HCT116 (cell line): ENCODE measurements around the gene THBD. TPM values are rescaled to one million over a fixed set of nuclear protein-coding genes. Genes with fewer than 3 reads are reported as not detected.

Source experiments
- ATAC-seq: fragments of 200-7000 bp; cut with Tn5 transposase; 2 replicates; pipeline ENCODE4 v1.9.1; 2020; ENCODE audit warnings: mild to moderate bottlenecking, moderate library complexity
- BruUV-seq: library from RNA; stranded (reverse); fragments of 400-500 nt; replicated peaks from 2 replicates; lab custom pipeline; 2021; lab: Mats Ljungman, UMichigan
- CTCF ChIA-PET: fragments of 300-600 bp; sonication (Branson Sonifier 250); formaldehyde crosslinking; loops from one replicate; lab custom pipeline; 2021; ENCODE audit warnings: antibody characterized with exemption; lab: Charles Lee
- POLR2A ChIA-PET: fragments of 300-600, 350-600 bp; sonication (Branson Sonifier 250); formaldehyde crosslinking; loops from one replicate; lab custom pipeline; 2021; ENCODE audit warnings: antibody characterized with exemption; lab: Charles Lee
- RAD21 ChIA-PET, 2 experiments: fragments of 300-600 bp; sonication (Branson Sonifier 250); formaldehyde crosslinking; loops; one replicate each; lab custom pipeline; 2023; ENCODE audit warnings: low total read pairs in 2 of 2; ENCODE audit not compliant: uncharacterized antibody in 2 of 2, unreplicated experiment in 2 of 2, low non-redundant PET in 1 of 2; lab: Charles Lee
- DNase-seq: peaks from one replicate; pipeline ENCODE4 v3.0.0-alpha.2; 2010; ENCODE audit warnings: low read depth, low spot score
- H2AFZ ChIP-seq: fragments of 200-600 bp; shearing (Covaris generic), sonication (generic); 2 replicates; pipeline ENCODE4 v1.6.1; 2017; ENCODE audit warnings: low read depth, mixed run types, mixed read lengths, antibody characterized with exemption, low read length; ENCODE audit not compliant: poor library complexity, severe bottlenecking
- H3K27ac ChIP-seq: 2 replicates; pipeline ENCODE4 v1.5.1; 2012; ENCODE audit warnings: low read depth, low read length
- H3K27me3 ChIP-seq: fragments of 200-600 bp; sonication (generic); 2 replicates; pipeline ENCODE4 v1.6.1; 2016; ENCODE audit warnings: mixed run types, low read length, mixed read lengths; ENCODE audit not compliant: insufficient read depth
- H3K36me3 ChIP-seq, 2 experiments: fragments of 200-500 bp in 1 of 2; fragments of 200-600 bp in 1 of 2; sonication (Bioruptor generic) in 1 of 2; sonication (generic) in 1 of 2; 2 replicates each; pipeline versions ENCODE4 v1.5.1 to v1.6.1; 2014 to 2016; ENCODE audit warnings: low read length in 2 of 2, inconsistent platforms in 1 of 2, mixed read lengths in 1 of 2, mixed run types in 1 of 2; ENCODE audit not compliant: insufficient read depth in 2 of 2, control insufficient read depth in 1 of 2
- H3K4me1 ChIP-seq, 2 experiments: fragments of 200-600 bp in 1 of 2; sonication (generic) in 1 of 2; 2 replicates each; pipeline versions ENCODE4 v1.5.1 to v1.6.1; 2012 to 2017; ENCODE audit warnings: low read length in 2 of 2, inconsistent platforms in 1 of 2, mild to moderate bottlenecking in 1 of 2, mixed read lengths in 1 of 2, mixed run types in 1 of 2, moderate library complexity in 1 of 2; ENCODE audit not compliant: insufficient read depth in 2 of 2, control insufficient read depth in 1 of 2
- H3K4me2 ChIP-seq: fragments of 200-600 bp; sonication (generic); 2 replicates; pipeline ENCODE4 v1.6.1; 2017; ENCODE audit warnings: mixed run types, low read length, mixed read lengths
- H3K4me3 ChIP-seq, 2 experiments: fragments of 200-600 bp in 1 of 2; sonication (generic) in 1 of 2; replicated peaks in 1 of 2; 2 replicates each; pipeline ENCODE4 v1.5.1; 2011 to 2016; ENCODE audit warnings: low read length in 2 of 2, control low read depth in 1 of 2, low read depth in 1 of 2, mild to moderate bottlenecking in 1 of 2, mixed read lengths in 1 of 2, mixed run types in 1 of 2
- H3K79me2 ChIP-seq: fragments of 200-600 bp; sonication (generic); 2 replicates; pipeline ENCODE4 v1.6.1; 2017; ENCODE audit warnings: mild to moderate bottlenecking, mixed run types, low read length, moderate library complexity, mixed read lengths; ENCODE audit not compliant: insufficient read depth
- H3K9ac ChIP-seq: fragments of 200-600 bp; sonication (generic); 2 replicates; pipeline ENCODE4 v1.6.1; 2016; ENCODE audit warnings: low read length, mixed read lengths
- H3K9me2 ChIP-seq: fragments of 200-600 bp; sonication (generic), shearing (Covaris generic); 2 replicates; pipeline ENCODE4 v1.6.1; 2017; ENCODE audit warnings: mixed run types, mild to moderate bottlenecking, moderate library complexity; ENCODE audit not compliant: insufficient read depth
- H3K9me3 ChIP-seq, 2 experiments: fragments of 200-500 bp in 1 of 2; fragments of 200-600 bp in 1 of 2; sonication (Bioruptor generic) in 1 of 2; sonication (generic) in 1 of 2; 2 replicates each; pipeline ENCODE4 v1.6.1; 2014 to 2017; ENCODE audit warnings: low read length in 2 of 2, mixed read lengths in 2 of 2, inconsistent platforms in 1 of 2, low read depth in 1 of 2, mild to moderate bottlenecking in 1 of 2, mixed run types in 1 of 2, moderate library complexity in 1 of 2; ENCODE audit not compliant: control insufficient read depth in 1 of 2, insufficient read depth in 1 of 2
- H4K20me1 ChIP-seq: fragments of 200-600 bp; sonication (generic), shearing (Covaris generic); 2 replicates; pipeline ENCODE4 v1.6.1; 2017; ENCODE audit warnings: mixed run types, mild to moderate bottlenecking, moderate library complexity; ENCODE audit not compliant: insufficient read depth
- CBX3 ChIP-seq: IDR thresholded peaks from 2 replicates; pipeline ENCODE4 v1.6.1; 2012; ENCODE audit warnings: low read depth
- CEBPB ChIP-seq: IDR thresholded peaks from 2 replicates; pipeline ENCODE4 v1.6.1; 2012; ENCODE audit warnings: low read depth
- CTCF ChIP-seq, 3 experiments: fragments of 200-600 bp in 1 of 3; sonication (generic) in 1 of 3; IDR thresholded peaks in 2 of 3; conservative IDR thresholded peaks in 1 of 3; 2 replicates each; pipeline ENCODE4 v1.5.1; 2012 to 2017; ENCODE audit warnings: low read depth in 2 of 3, low read length in 2 of 3, antibody characterized with exemption in 1 of 3, borderline replicate concordance in 1 of 3, control low read depth in 1 of 3, mild to moderate bottlenecking in 1 of 3, mixed read lengths in 1 of 3, mixed run types in 1 of 3, moderate library complexity in 1 of 3; ENCODE audit not compliant: insufficient read depth in 1 of 3
- EGR1 ChIP-seq: IDR thresholded peaks from 2 replicates; pipeline ENCODE4 v1.6.1; 2012; ENCODE audit warnings: low read depth
- ELF1 ChIP-seq: IDR thresholded peaks from 2 replicates; pipeline ENCODE4 v1.6.1; 2012; ENCODE audit warnings: low read depth, borderline replicate concordance
- EZH2 ChIP-seq: fragments of 200-600 bp; sonication (generic); IDR thresholded peaks from 2 replicates; pipeline ENCODE4 v1.6.1; 2017; ENCODE audit warnings: antibody characterized with exemption, mixed run types
- EZH2phosphoT487 ChIP-seq: fragments of 200-600 bp; IDR thresholded peaks from 2 replicates; pipeline ENCODE4 v1.6.1; 2018; ENCODE audit warnings: antibody characterized with exemption, borderline replicate concordance
- FOSL1 ChIP-seq: IDR thresholded peaks from 2 replicates; pipeline ENCODE4 v1.6.1; 2012; ENCODE audit warnings: low read depth
- MAX ChIP-seq: IDR thresholded peaks from 2 replicates; pipeline ENCODE4 v1.6.1; 2012
- POLR2A ChIP-seq: IDR thresholded peaks from 2 replicates; pipeline ENCODE4 v1.7.0; 2011; ENCODE audit warnings: borderline replicate concordance; ENCODE audit not compliant: insufficient read depth, insufficient read length; ENCODE audit errors: extremely low read depth
- RAD21 ChIP-seq: IDR thresholded peaks from 2 replicates; pipeline ENCODE4 v1.6.1; 2012; ENCODE audit warnings: low read depth, mild to moderate bottlenecking
- SIN3A ChIP-seq: IDR thresholded peaks from 2 replicates; pipeline ENCODE4 v1.6.1; 2012; ENCODE audit warnings: low read depth
- SP1 ChIP-seq: IDR thresholded peaks from 2 replicates; pipeline ENCODE4 v1.6.1; 2012; ENCODE audit warnings: low read depth
- YY1 ChIP-seq: IDR thresholded peaks from 2 replicates; pipeline ENCODE4 v1.6.1; 2011; ENCODE audit warnings: low read length, low read depth, moderate library complexity, mild to moderate bottlenecking; ENCODE audit not compliant: insufficient replicate concordance; ENCODE audit errors: extremely low read depth
- ZBTB33 ChIP-seq: IDR thresholded peaks from 2 replicates; pipeline ENCODE4 v1.6.1; 2011; ENCODE audit warnings: mild to moderate bottlenecking, low read length, moderate library complexity; ENCODE audit not compliant: insufficient replicate concordance; ENCODE audit errors: extremely low read depth
- ZFX ChIP-seq: fragments of 450-650 bp; IDR thresholded peaks from 2 replicates; pipeline ENCODE4 v1.6.1; 2017
- intact Hi-C: fragments of 100-400 bp; cut with micrococcal nuclease; formaldehyde crosslinking; loops from 2 replicates; pipeline ENCODE4 v1.10.0; 2022
- total RNA-seq: library from RNA; stranded (reverse); gene quantifications from one replicate; pipeline ENCODE4 v1.2.1, GENCODE V29; 2021; ENCODE audit not compliant: unreplicated experiment

Gene THBD
- total RNA-seq, 1 experiment from 2014 or later, result 0.39 TPM

GRCh38 chr20:22998476-22998875, 51.0 kb downstream of the THBD start (continued):
- no peak for TF ChIP-seq ZFX
- no peak for TF ChIP-seq RAD21
- no peak for TF ChIP-seq YY1

GRCh38 chr20:22995923-22996322, 53.5 kb downstream of the THBD start:
- Histone ChIP-seq H3K27ac (no peak overlapping the region), H3K9me2 (no peaks in the 10 kb centered on the region), H2AFZ (no peak overlapping the region), H3K4me2 (no peak overlapping the region), H3K4me3 (no peak overlapping the region), H3K9me3 (no peaks in the 10 kb centered on the region)
- POLR2A ChIA-PET, result no interaction called here
- no peak for DNase-seq
- intact Hi-C loops, result no loop called here
- TF ChIP-seq ELF1 (no peak), SP1 (no peak), EZH2 (no peak), CTCF (IDR thresholded peaks at IDR 0.05 in 2 of 3, conservative IDR thresholded peaks at IDR 0.05 in 1 of 3; ENCODE audit: borderline replicate concordance in 1 of 3, insufficient read depth in 1 of 3, low read depth in 2 of 3, low read length in 2 of 3) (no peak), FOSL1 (no peak), CBX3 (no peak), EZH2phosphoT487 (no peak), EGR1 (no peak), ZBTB33 (no peak), POLR2A (no peak), CEBPB (no peak), YY1 (no peak), SIN3A (no peak), MAX (no peak)
- TF ChIP-seq, all 23 proteins: peak for 0
- Histone ChIP-seq H3K36me3 (no peaks in the 10 kb centered on the region), H3K27me3 (peaks cover 10% of the 10 kb centered on the region; the same call in 1 of the 2 replicates), H3K9ac (no peak overlapping the region), H3K4me1 (no peaks in the 10 kb centered on the region), H4K20me1 (no peaks in the 10 kb centered on the region), H3K79me2 (no peaks in the 10 kb centered on the region)
- no peak for ATAC-seq
- CTCF ChIA-PET, result no interaction called here
- BruUV-seq, result no TSS peak
- RAD21 ChIA-PET, result no interaction called here
